ENCODE measurements around the gene ARRB1. TPM values are rescaled to one million over a fixed set of nuclear protein-coding genes. Genes with fewer than 3 reads are reported as not detected.
A peak's percentile ranks its signal among the peaks of the same experiment; 100 is the strongest.
"Not testable (repeated sequence)": the region's sequence is repeated elsewhere in the genome, so short reads cannot be mapped to it uniquely, and the experiment has no call there.

Gene ARRB1
- total RNA-seq, 2 experiments from 2014 or later, result 61.8 to 64.8 TPM

DNA sequence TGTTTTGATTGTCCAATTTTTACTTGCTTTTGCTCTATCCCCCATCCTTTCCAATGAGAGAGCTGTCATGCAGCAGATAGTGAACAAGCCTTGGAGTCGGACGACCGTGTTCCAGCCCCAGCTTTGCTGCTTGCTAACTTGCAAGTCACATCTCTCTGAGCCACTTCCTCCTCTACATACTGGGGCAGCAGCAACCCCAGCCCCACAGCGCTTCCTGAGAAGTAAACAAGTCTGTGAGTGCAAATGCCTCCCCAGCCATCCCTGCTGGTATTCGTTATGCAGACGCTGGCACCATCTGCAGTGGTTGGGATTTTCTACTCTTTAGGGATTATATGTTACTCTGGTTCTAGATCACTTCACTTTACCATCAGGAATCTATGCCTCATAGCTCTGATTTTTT is 75.9 kb downstream of the ARRB1 start:
- Mint-ChIP-seq H3K27me3 (no peaks in the 10 kb centered on the region), H3K27ac (peak overlapping the region; percentile 99), H3K9me3 (no peaks in the 10 kb centered on the region), H3K4me3 (peak overlapping the region; percentile 80), H3K36me3 (peaks cover 30% of the 10 kb centered on the region), H3K4me1 (peaks cover 38% of the 10 kb centered on the region)
- POLR2A ChIA-PET, result interaction anchor here (0.6 to 3.0 kb wide), 15 partner anchors 9 to 782 kb away, joined by 3 to 11 read pairs (median 3); partner anchors contain the start of gene LIPT2
- peak; percentile 98 for ATAC-seq (ENCODE audit: low read depth)
- DNase-seq, result peak; percentile 67

DNA sequence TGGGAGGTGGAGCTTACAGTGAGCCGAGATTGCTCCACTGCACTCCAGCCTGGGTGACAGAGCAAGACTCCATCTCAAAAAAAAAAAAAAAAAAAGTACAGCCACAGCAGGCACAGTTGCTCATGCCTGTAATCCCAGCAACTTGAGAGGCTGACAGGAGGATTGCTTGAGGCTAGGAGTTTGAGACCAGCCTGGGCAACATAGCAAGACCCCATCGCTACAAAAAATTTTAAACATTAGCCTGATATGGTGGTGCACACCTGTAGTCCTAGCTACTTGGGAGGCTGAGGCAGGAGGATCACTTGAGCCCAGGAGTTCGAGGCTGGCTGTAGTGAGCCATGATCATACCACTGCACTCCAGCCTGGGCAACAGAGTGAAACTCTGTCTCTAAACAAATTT is 76.7 kb downstream of the ARRB1 start:
- POLR2A ChIA-PET, result interaction anchor here (0.9 to 3.0 kb wide), 7 partner anchors 8 to 127 kb away, joined by 3 to 11 read pairs (median 5); no protein-coding TSS in a partner anchor
- peak overlapping the region; percentile 30 for H3K27ac Mint-ChIP-seq
- peaks cover 34% of the 10 kb centered on the region for H3K4me1 Mint-ChIP-seq
- ATAC-seq (ENCODE audit: low read depth); DNase-seq; H3K27me3 Mint-ChIP-seq; H3K4me3 Mint-ChIP-seq; H3K9me3 Mint-ChIP-seq: not testable (repeated sequence)
- peaks cover 30% of the 10 kb centered on the region for H3K36me3 Mint-ChIP-seq

DNA sequence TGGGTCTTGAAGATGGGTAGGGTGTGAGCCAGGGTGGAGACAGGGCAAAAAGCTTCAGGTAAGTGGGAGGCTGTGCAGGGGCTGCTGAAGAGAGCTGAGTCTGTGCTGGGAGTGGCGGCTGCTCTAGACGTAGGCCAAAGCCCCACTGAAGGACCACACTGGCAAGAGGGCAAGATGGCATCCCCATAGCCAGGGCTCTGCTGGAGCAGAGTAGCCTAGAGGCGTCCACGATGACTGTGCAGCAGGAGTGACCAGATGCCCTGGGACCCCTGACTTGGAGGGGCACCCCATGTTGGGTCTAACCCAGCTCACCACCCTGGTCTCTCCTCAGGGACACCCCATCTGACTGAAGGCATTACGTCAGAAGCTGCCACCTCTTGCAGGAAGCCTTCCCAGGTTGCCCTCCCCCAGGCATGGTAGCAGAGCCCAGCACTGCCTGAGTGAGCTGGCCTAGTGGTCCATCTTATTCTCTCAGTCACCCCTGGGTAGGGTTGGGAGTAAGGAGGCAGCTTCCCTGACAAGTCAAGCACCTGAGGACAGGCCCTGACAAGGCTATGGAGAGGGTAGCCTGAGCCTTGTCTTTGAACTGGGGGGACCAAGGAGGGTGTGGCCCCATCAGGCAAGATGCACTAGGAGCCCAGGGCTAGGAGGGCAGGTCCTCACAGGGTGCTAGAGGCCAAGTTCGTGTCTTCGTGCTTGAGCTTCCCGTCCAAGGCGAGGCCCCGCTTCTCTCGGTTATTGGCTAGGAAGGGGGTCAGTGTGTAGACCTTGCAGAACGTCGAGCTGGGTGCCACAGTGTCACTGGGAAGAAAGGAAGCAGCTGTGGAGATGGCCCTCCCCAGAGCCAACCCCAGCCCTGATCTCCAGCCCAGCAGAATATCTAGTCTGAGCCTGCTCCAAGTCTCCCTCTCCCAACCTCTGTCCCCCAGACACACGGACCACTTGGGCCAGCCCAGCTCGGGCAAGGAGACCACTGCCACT is 77.8 kb downstream of the ARRB1 start:
- H3K4me1 Mint-ChIP-seq, result peaks cover 32% of the 10 kb centered on the region
- peaks cover 26% of the 10 kb centered on the region for H3K36me3 Mint-ChIP-seq
- H3K9me3 Mint-ChIP-seq, result no peaks in the 10 kb centered on the region
- no peak overlapping the region for H3K4me3 Mint-ChIP-seq
- peak overlapping the region; percentile 81 for H3K27ac Mint-ChIP-seq
- no peaks in the 10 kb centered on the region for H3K27me3 Mint-ChIP-seq
- POLR2A ChIA-PET, result interaction anchor here (1.2 to 2.3 kb wide), 3 partner anchors 9 to 109 kb away, joined by 3 to 9 read pairs (median 5); no protein-coding TSS in a partner anchor
- ATAC-seq (ENCODE audit: low read depth), result no peak
- peak; percentile 25 for DNase-seq

DNA sequence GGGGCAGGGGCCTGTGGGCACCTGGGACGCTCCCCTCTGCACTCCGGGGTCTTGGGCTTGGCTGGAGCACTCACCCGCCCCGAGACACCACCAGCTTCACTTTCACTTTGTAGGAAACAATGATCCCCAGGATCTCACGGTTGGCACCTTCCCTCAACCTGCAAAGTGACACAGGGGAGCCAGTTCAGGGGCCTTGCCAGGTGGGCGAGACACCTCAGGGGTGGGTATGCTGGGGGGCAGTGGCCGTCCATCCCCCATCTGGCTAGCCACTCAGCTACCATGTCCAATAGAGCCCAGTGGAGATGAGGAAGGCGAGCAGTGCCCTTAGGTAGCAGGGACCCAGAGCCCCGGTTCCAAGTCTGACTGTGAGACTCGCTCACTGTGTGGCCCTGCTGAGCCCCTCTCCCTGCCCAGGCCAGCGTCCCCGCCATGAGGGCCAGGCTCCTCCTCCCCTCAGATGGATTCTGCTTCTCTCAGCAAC is 78.6 kb downstream of the ARRB1 start:
- peaks cover 31% of the 10 kb centered on the region for H3K4me1 Mint-ChIP-seq
- no peaks in the 10 kb centered on the region for H3K9me3 Mint-ChIP-seq
- H3K36me3 Mint-ChIP-seq, result peaks cover 27% of the 10 kb centered on the region
- no peak overlapping the region for H3K4me3 Mint-ChIP-seq
- POLR2A ChIA-PET, result interaction anchor here (1.2 kb wide), 1 partner anchor 8 kb away, joined by 3 read pairs; no protein-coding TSS in a partner anchor
- DNase-seq, result peak; percentile 27
- ATAC-seq (ENCODE audit: low read depth), result no peak
- H3K27ac Mint-ChIP-seq, result peak overlapping the region; percentile 83
- H3K27me3 Mint-ChIP-seq, result no peaks in the 10 kb centered on the region

- Mint-ChIP-seq H3K27me3 (no peaks in the 10 kb centered on the region), H3K4me3 (no peak overlapping the region), H3K4me1 (peaks cover 27% of the 10 kb centered on the region), H3K9me3 (no peaks in the 10 kb centered on the region), H3K36me3 (peaks cover 23% of the 10 kb centered on the region), H3K27ac (peak overlapping the region; percentile 83)
- POLR2A ChIA-PET, result no interaction called here
- ATAC-seq (ENCODE audit: low read depth) (no peak), DNase-seq (peak; percentile 15)
These were observed 79.1 kb downstream of the ARRB1 start for GRCh38 chr11:75272391-75272790.

DNA sequence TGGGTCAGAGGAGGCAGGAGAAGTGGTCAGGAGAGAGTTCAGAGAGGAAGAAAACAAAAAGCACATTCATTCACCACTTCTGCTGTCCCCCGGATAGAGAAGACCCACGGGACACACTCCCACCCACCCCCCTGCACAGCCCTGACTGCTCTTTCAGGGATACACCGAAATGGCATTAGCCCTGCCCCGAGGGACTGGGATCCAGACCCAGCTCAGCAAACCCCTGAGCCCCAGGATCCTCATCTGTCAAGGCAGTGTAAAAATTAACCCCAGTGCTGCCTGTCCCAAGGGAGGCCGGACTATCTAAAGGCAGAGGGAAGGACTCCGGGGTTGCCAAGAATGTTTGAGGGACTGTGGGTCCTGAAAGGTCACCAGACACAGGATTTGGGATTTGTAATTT is 79.7 kb downstream of the ARRB1 start:
- Mint-ChIP-seq H3K4me3 (no peak overlapping the region), H3K27me3 (no peaks in the 10 kb centered on the region), H3K36me3 (peaks cover 16% of the 10 kb centered on the region), H3K4me1 (peaks cover 21% of the 10 kb centered on the region), H3K27ac (peak overlapping the region; percentile 78), H3K9me3 (no peaks in the 10 kb centered on the region)
- no peak for ATAC-seq (ENCODE audit: low read depth)
- DNase-seq, result peak; percentile 16
- POLR2A ChIA-PET, result no interaction called here

DNA sequence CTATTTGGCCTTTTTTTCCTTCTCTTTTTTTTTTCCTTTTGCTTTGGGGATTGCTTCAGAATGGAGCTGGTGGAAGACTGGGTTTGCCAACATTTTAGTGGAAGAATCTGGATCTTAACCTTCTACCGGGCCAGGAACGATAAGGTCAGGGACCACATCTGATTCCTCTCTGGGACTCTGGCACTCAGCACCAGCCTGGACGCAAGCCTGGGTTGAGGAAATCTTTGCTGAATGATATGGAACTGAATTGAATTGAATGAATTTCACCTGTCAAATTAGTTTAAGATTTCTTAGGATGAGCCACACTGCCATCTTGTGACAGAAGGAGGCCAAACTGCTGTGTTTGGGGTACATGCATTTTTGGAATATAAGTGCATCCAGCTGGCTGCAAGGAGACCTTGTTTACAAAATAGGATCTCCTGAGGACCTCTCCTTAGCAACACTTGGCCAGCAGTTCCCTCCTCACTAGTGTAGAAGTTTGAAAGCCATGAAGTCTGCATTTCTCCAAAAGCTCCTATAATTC is 80.5 kb downstream of the ARRB1 start:
- Mint-ChIP-seq H3K36me3 (peaks cover 13% of the 10 kb centered on the region), H3K4me1 (peaks cover 14% of the 10 kb centered on the region), H3K27ac (peak overlapping the region; percentile 78), H3K27me3 (no peaks in the 10 kb centered on the region), H3K9me3 (no peaks in the 10 kb centered on the region), H3K4me3 (no peak overlapping the region)
- DNase-seq (peak; percentile 21), ATAC-seq (ENCODE audit: low read depth) (no peak)
- POLR2A ChIA-PET, result no interaction called here

DNA sequence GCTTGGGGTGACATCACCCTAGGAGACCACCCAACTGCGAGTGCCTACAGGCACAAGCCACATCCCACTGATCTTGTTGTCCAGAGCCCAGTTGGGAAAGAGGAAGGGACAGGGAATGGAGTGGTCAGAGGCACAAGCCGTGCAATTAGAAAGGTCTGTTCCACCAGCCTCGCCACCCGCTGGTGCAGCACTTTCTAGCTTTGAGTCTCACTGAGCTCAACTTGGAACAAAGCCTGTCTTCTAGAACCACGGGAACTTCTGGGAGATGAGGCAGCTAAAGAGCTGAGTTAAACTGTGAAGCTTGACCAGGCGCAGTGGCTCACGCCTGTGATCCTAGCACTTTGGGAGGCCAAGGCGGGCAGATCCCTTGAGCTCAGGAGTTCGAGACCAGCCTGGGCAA is 81.6 kb downstream of the ARRB1 start:
- peaks cover 11% of the 10 kb centered on the region for H3K36me3 Mint-ChIP-seq

GRCh38 chr11:75269367-75269660 is 82.1 kb downstream of the ARRB1 start:
- Mint-ChIP-seq H3K27me3 (no peaks in the 10 kb centered on the region), H3K27ac (no peak overlapping the region), H3K36me3 (peaks cover 11% of the 10 kb centered on the region), H3K4me1 (peaks cover 11% of the 10 kb centered on the region), H3K4me3 (no peak overlapping the region), H3K9me3 (no peaks in the 10 kb centered on the region)
- POLR2A ChIA-PET, result no interaction called here
- ATAC-seq (ENCODE audit: low read depth) (no peak), DNase-seq (peak; percentile 4)

More for the DNA sequence above, 81.6 kb downstream of the ARRB1 start:
- Mint-ChIP-seq H3K9me3 (no peaks in the 10 kb centered on the region), H3K27me3 (no peaks in the 10 kb centered on the region), H3K27ac (no peak overlapping the region), H3K4me1 (peaks cover 6% of the 10 kb centered on the region), H3K4me3 (no peak overlapping the region)
- ATAC-seq (ENCODE audit: low read depth), result no peak
- POLR2A ChIA-PET, result no interaction called here
- DNase-seq, result peak; percentile 15

DNA sequence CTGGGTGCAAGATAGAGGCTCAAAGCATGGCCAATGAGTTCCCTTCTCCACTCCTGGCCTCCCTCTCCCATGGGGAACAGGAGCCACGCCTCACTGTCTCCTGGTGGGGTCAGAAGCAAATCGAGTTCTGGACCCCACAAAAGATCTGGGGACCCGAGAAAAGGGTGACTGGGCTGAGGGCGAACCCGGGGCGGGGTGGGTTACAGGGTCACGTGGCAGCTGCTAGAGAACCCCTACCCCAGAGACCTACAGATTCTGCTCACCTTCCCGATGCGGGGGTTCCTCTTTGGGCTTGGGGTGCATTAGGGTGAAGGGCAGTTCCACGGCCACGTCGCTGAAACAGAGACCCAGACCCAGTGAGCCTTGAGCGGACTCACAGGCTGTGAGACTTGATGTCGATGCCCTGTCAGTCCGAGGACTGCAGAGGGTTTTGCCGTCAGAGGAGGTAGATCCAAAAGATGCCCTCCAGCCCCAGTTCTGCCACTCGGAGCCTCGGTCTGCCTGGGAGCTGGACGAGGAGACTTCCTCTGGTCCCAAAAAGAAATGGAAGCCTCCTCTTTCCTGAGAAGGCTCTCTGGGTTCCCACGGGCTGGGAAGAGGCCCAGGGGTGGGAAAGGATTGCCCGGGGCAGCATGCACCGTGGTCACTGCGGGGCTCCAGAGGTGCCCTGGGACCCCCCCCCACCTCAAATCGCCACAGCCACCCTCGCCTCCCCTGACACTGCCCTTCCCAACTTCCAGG is 82.7 kb downstream of the ARRB1 start:
- no peak overlapping the region for H3K4me3 Mint-ChIP-seq
- H3K9me3 Mint-ChIP-seq, result no peaks in the 10 kb centered on the region
- no peak overlapping the region for H3K27ac Mint-ChIP-seq
- ATAC-seq (ENCODE audit: low read depth) (no peak), DNase-seq (peak; percentile 24)
- peaks cover 15% of the 10 kb centered on the region for H3K4me1 Mint-ChIP-seq
- H3K36me3 Mint-ChIP-seq, result peaks cover 7% of the 10 kb centered on the region
- no peaks in the 10 kb centered on the region for H3K27me3 Mint-ChIP-seq
- POLR2A ChIA-PET, result no interaction called here

DNA sequence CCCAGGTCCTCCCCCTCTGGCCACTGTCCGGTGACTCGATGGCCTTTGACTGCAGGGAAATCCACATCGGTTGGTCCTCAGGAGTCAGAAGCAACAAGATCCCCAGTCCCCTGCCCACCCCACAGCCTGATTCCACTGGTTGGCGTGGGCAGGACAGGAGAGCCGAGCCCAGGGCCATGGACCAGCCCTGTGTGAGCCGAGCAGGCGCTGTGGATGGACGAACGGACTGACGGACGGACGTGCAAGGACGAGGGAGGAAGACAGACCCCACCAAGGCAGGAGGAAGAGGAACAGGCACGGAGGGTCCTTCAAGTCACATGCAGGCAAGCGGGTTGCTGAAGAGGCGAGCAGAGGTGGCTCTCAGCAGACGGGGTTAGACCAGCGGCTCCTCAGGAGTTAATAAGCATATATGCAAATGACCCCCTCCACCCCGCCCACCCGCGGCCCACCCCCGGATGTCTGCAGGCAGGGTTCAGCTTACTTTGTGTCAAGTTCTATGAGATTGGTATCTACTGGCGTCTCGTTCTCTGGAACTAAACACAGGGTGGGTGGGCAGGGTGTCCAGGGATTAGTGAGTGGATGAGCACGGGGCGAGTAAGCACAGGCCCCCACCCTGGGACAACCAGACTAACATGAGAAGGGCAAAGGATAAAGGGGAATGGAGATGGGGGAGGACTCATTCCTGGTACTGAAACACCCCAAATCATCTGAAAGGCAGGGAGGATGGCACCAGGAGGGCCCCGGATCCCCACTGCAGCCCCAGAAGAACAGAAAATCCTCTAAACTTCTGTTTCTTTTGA is 84.1 kb downstream of the ARRB1 start:
- no peak overlapping the region for H3K4me3 Mint-ChIP-seq
- DNase-seq, result peak; percentile 24
- no peak for ATAC-seq (ENCODE audit: low read depth)
- peaks cover 5% of the 10 kb centered on the region for H3K36me3 Mint-ChIP-seq
- no peaks in the 10 kb centered on the region for H3K27me3 Mint-ChIP-seq
- H3K27ac Mint-ChIP-seq, result no peak overlapping the region
- H3K9me3 Mint-ChIP-seq, result no peaks in the 10 kb centered on the region
- H3K4me1 Mint-ChIP-seq, result peaks cover 15% of the 10 kb centered on the region
- POLR2A ChIA-PET, result interaction anchor here (1.0 kb wide), 1 partner anchor 8 kb away, joined by 3 read pairs; no protein-coding TSS in a partner anchor

- H3K27ac Mint-ChIP-seq, result no peak overlapping the region
- no peaks in the 10 kb centered on the region for H3K9me3 Mint-ChIP-seq
- H3K4me1 Mint-ChIP-seq, result peaks cover 19% of the 10 kb centered on the region
- DNase-seq, result peak; percentile 20
- no peaks in the 10 kb centered on the region for H3K27me3 Mint-ChIP-seq
- POLR2A ChIA-PET, result interaction anchor here (1.0 kb wide), 1 partner anchor 9 kb away, joined by 3 read pairs; no protein-coding TSS in a partner anchor
- ATAC-seq (ENCODE audit: low read depth), result no peak
- H3K4me3 Mint-ChIP-seq, result no peak overlapping the region
- H3K36me3 Mint-ChIP-seq, result peaks cover 3% of the 10 kb centered on the region
These were observed 85.5 kb downstream of the ARRB1 start for GRCh38 chr11:75265851-75266531.
